ENCODE results near the gene RPE.

RPE gene

GRCh38 chr2:210002158-210003157 is at the start of gene RPE:
Gene RPE, plus strand, starts transcription at chr2:210002638. Its CDS starts 24 bp downstream, at chr2:210002662.
- Histone ChIP-seq H3K4me1 (ENCODE audit: low read length) (peaks cover 44% of the 10 kb centered on the region), H3K9me3 (ENCODE audit: insufficient read depth, low read length) (no peaks in the 10 kb centered on the region), H3K27ac (ENCODE audit: low read length) (peak within 1 kb of the TSS; percentile 63), H3K4me3 (ENCODE audit: low read length) (peak within 1 kb of the TSS; percentile 84), H3K79me2 (ENCODE audit: low read length) (peaks cover 51% of the 10 kb centered on the region), H4K20me1 (ENCODE audit: insufficient read depth, low read length) (peaks cover 37% of the 10 kb centered on the region), H3K4me2 (ENCODE audit: low read length) (peak within 1 kb of the TSS; percentile 81), H3K27me3 (ENCODE audit: low read depth, low read length) (no peaks in the 10 kb centered on the region), H3K36me3 (replicated peaks; ENCODE audit: low read depth, low read length) (peaks cover 21% of the 10 kb centered on the region), H2AFZ (ENCODE audit: low read depth, low read length) (peak within 1 kb of the TSS; percentile 65), H3K9ac (ENCODE audit: low read length) (peak within 1 kb of the TSS; percentile 88)
- TF ChIP-seq EZH2phosphoT487 (IDR thresholded peaks at IDR 0.05; ENCODE audit: low read depth) (no peak), CTCF (IDR thresholded peaks at IDR 0.05; ENCODE audit: low read depth, low read length) (no peak)

- Histone ChIP-seq H4K20me1 (ENCODE audit: insufficient read depth, low read length) (no peaks in the 10 kb centered on the region), H3K4me1 (ENCODE audit: low read length) (peaks cover 18% of the 10 kb centered on the region), H2AFZ (ENCODE audit: low read depth, low read length) (no peak overlapping the region), H3K36me3 (replicated peaks; ENCODE audit: low read depth, low read length) (no peaks in the 10 kb centered on the region), H3K79me2 (ENCODE audit: low read length) (no peaks in the 10 kb centered on the region), H3K9ac (ENCODE audit: low read length) (no peak overlapping the region), H3K27ac (ENCODE audit: low read length) (no peak overlapping the region), H3K9me3 (ENCODE audit: insufficient read depth, low read length) (no peaks in the 10 kb centered on the region), H3K4me3 (ENCODE audit: low read length) (no peak overlapping the region), H3K27me3 (ENCODE audit: low read depth, low read length) (no peaks in the 10 kb centered on the region), H3K4me2 (ENCODE audit: low read length) (no peak overlapping the region)
- TF ChIP-seq EZH2phosphoT487 (IDR thresholded peaks at IDR 0.05; ENCODE audit: low read depth) = no peak
- no peak for TF ChIP-seq CTCF (IDR thresholded peaks at IDR 0.05; ENCODE audit: low read depth, low read length)
These were observed 46.2 kb upstream of the RPE start for GRCh38 chr2:209956271-209956670.

GRCh38 chr2:209958016-209958415 is 44.4 kb upstream of the RPE start:
- Histone ChIP-seq H2AFZ (ENCODE audit: low read depth, low read length) (no peak overlapping the region), H3K27me3 (ENCODE audit: low read depth, low read length) (no peaks in the 10 kb centered on the region), H3K9ac (ENCODE audit: low read length) (no peak overlapping the region), H3K9me3 (ENCODE audit: insufficient read depth, low read length) (no peaks in the 10 kb centered on the region), H3K4me3 (ENCODE audit: low read length) (no peak overlapping the region), H3K4me1 (ENCODE audit: low read length) (peaks cover 18% of the 10 kb centered on the region), H3K79me2 (ENCODE audit: low read length) (no peaks in the 10 kb centered on the region), H3K27ac (ENCODE audit: low read length) (no peak overlapping the region), H3K36me3 (replicated peaks; ENCODE audit: low read depth, low read length) (no peaks in the 10 kb centered on the region), H3K4me2 (ENCODE audit: low read length) (no peak overlapping the region), H4K20me1 (ENCODE audit: insufficient read depth, low read length) (no peaks in the 10 kb centered on the region)
- no peak for TF ChIP-seq EZH2phosphoT487 (IDR thresholded peaks at IDR 0.05; ENCODE audit: low read depth)
- no peak for TF ChIP-seq CTCF (IDR thresholded peaks at IDR 0.05; ENCODE audit: low read depth, low read length)

GRCh38 chr2:209960045-209960444 is 42.4 kb upstream of the RPE start:
- peak overlapping the region; percentile 83 for H3K4me2 ChIP-seq (ENCODE audit: low read length)
- no peaks in the 10 kb centered on the region for H3K27me3 ChIP-seq (ENCODE audit: low read depth, low read length)
- peak overlapping the region; percentile 22; the same call in 1 of the 2 replicates for H3K9ac ChIP-seq (ENCODE audit: low read length)
- H3K36me3 ChIP-seq (replicated peaks; ENCODE audit: low read depth, low read length) = no peaks in the 10 kb centered on the region
- H3K79me2 ChIP-seq (ENCODE audit: low read length) = no peaks in the 10 kb centered on the region
- 0 out of 2 replicates have a peak overlapping the region, but pooled peaks have one; percentile 3 for H3K27ac ChIP-seq (ENCODE audit: low read length)
- no peaks in the 10 kb centered on the region for H4K20me1 ChIP-seq (ENCODE audit: insufficient read depth, low read length)
- H3K9me3 ChIP-seq (ENCODE audit: insufficient read depth, low read length) = no peaks in the 10 kb centered on the region
- no peak for TF ChIP-seq CTCF (IDR thresholded peaks at IDR 0.05; ENCODE audit: low read depth, low read length)
- peak overlapping the region; percentile 59 for H2AFZ ChIP-seq (ENCODE audit: low read depth, low read length)
- H3K4me3 ChIP-seq (ENCODE audit: low read length) = peak overlapping the region; percentile 60
- H3K4me1 ChIP-seq (ENCODE audit: low read length) = peaks cover 18% of the 10 kb centered on the region

All from OCI-LY3 (cell line).